Body of pancreas (tissue), 4 donors: ENCODE measurements around the gene CD34.

Experiments used
- POLR2A ChIP-seq, 3 donors: fragments of 450-650 bp; IDR thresholded peaks; one replicate each; pipeline ENCODE4 v1.6.1; 2016; ENCODE audit warnings: antibody characterized with exemption in 3 of 3, mild to moderate bottlenecking in 2 of 3
- TF ChIP-seq, protein P1 (sequence below), 7 experiments: fragments of 450-650 bp in 4 of 7; fragments of 200-600 bp in 3 of 7; sonication (generic) in 3 of 7; IDR thresholded peaks; one replicate each; pipeline ENCODE4 v1.5.1; 2016 to 2019; ENCODE audit warnings: antibody characterized with exemption in 7 of 7

DNA sequence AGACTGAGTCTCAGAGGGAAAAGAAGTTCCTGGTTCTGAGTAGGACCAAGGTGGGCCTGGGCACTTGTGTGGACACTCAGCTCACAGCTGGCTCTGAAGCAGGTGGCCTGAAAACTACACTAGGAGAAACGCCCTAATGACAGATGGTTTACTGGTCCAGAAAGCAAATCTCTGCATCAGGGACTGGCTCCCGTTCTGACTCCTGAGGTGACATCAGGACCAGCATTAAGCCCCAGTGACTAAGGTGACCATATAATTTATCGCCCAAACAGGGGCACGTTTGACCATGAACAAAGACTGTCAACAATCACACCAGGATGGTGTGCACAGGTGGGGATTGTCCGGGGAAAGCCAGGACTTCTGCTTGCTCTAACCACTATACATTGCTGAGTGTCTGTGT lies 12.2 kb upstream of the CD34 start:
- TF ChIP-seq POLR2A (IDR thresholded peaks at IDR 0.05), result no peak
- TF ChIP-seq, protein P1, sequence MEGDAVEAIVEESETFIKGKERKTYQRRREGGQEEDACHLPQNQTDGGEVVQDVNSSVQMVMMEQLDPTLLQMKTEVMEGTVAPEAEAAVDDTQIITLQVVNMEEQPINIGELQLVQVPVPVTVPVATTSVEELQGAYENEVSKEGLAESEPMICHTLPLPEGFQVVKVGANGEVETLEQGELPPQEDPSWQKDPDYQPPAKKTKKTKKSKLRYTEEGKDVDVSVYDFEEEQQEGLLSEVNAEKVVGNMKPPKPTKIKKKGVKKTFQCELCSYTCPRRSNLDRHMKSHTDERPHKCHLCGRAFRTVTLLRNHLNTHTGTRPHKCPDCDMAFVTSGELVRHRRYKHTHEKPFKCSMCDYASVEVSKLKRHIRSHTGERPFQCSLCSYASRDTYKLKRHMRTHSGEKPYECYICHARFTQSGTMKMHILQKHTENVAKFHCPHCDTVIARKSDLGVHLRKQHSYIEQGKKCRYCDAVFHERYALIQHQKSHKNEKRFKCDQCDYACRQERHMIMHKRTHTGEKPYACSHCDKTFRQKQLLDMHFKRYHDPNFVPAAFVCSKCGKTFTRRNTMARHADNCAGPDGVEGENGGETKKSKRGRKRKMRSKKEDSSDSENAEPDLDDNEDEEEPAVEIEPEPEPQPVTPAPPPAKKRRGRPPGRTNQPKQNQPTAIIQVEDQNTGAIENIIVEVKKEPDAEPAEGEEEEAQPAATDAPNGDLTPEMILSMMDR (IDR thresholded peaks at IDR 0.05), result no peak
